K562 (cell line): ENCODE data around the gene SMAD1. TPM values are rescaled to one million over a fixed set of nuclear protein-coding genes. Genes with fewer than 3 reads are reported as not detected.

Experiments used
- ATAC-seq: fragments of 200-7000 bp; cut with Tn5 transposase; 3 replicates; pipeline ENCODE4 v1.9.1; 2020; ENCODE audit warnings: moderate library complexity
- BruUV-seq: library from RNA; stranded (reverse); fragments of 400-500 nt; replicated peaks from 2 replicates; lab custom pipeline; 2021; lab: Mats Ljungman, UMichigan
- CTCF ChIA-PET: fragments of 300-600 bp; formaldehyde crosslinking; extraction: SDS; loops from one replicate; lab custom pipeline; 2021; ENCODE audit warnings: low intra/inter-chr PET ratio; lab: Yijun Ruan, JAX
- POLR2A ChIA-PET: fragments of 300-600, 350-650 bp; sonication (Branson Sonifier 250); formaldehyde crosslinking; extraction: SDS; loops from one replicate; lab custom pipeline; 2021; ENCODE audit warnings: antibody characterized with exemption, inconsistent platforms; lab: Yijun Ruan, JAX
- DNase-seq, 4 experiments: peaks; one replicate each; pipeline versions ENCODE4 v3.0.0 to v3.0.0-alpha.2; 2011 to 2018; ENCODE audit warnings: low spot score in 3 of 4, mixed read lengths in 3 of 4; ENCODE audit errors: extremely low read depth in 1 of 4
- FAIRE-seq: peaks from 2 replicates; lab custom pipeline; 2011; peaks lifted over from hg19 to GRCh38; lab: Jason Lieb, UNC
- H2AFZ ChIP-seq: 2 replicates; pipeline ENCODE4 v1.6.0; 2011; ENCODE audit warnings: low read depth, low read length, control low read depth, inconsistent platforms
- H3K27ac ChIP-seq: fragments of 200-600 bp; 3 replicates; pipeline ENCODE4 v1.8.0; 2011; ENCODE audit warnings: low read depth, mild to moderate bottlenecking, control low read depth, inconsistent platforms, low read length, moderate library complexity, mixed read lengths; ENCODE audit errors: extremely low read depth
- H3K27me3 ChIP-seq, 2 experiments: fragments of 300-600 bp in 1 of 2; 2 replicates in 1 of 2; 3 replicates in 1 of 2; pipeline versions ENCODE4 v1.6.0 to v1.8.0; 2011; ENCODE audit warnings: inconsistent platforms in 2 of 2, low read length in 2 of 2, mild to moderate bottlenecking in 1 of 2, mixed read lengths in 1 of 2, moderate library complexity in 1 of 2; ENCODE audit not compliant: control insufficient read depth in 2 of 2, insufficient read depth in 2 of 2
- H3K36me3 ChIP-seq: fragments of 300-600 bp; 3 replicates; pipeline ENCODE4 v1.8.0; 2011; ENCODE audit warnings: mild to moderate bottlenecking, low read length, inconsistent platforms; ENCODE audit not compliant: control insufficient read depth, insufficient read depth
- H3K4me1 ChIP-seq, 2 experiments: fragments of 200-600 bp in 1 of 2; replicated peaks in 1 of 2; 2 replicates in 1 of 2; 3 replicates in 1 of 2; pipeline versions ENCODE4 v1.5.1 to v1.8.0; 2011; ENCODE audit warnings: inconsistent platforms in 2 of 2, low read length in 2 of 2, mild to moderate bottlenecking in 1 of 2, mixed read lengths in 1 of 2, moderate library complexity in 1 of 2; ENCODE audit not compliant: control insufficient read depth in 2 of 2, insufficient read depth in 2 of 2
- H3K4me2 ChIP-seq: 2 replicates; pipeline ENCODE4 v1.6.1; 2011; ENCODE audit warnings: low read length, control low read depth, inconsistent platforms, mixed read lengths; ENCODE audit not compliant: insufficient read depth
- H3K4me3 ChIP-seq: fragments of 200-600 bp; sonication (generic), shearing (Covaris generic); 2 replicates; pipeline ENCODE4 v1.5.1; 2016; ENCODE audit warnings: control low read depth, inconsistent platforms
- H3K79me2 ChIP-seq: fragments of 200-600 bp; 3 replicates; pipeline ENCODE4 v1.8.0; 2011; ENCODE audit warnings: low read length, inconsistent platforms; ENCODE audit not compliant: control insufficient read depth, insufficient read depth
- H3K9ac ChIP-seq, 2 experiments: 2 replicates each; pipeline versions ENCODE4 v1.6.0 to v1.6.1; 2011; ENCODE audit warnings: low read depth in 2 of 2, low read length in 2 of 2, control low read depth in 1 of 2, inconsistent platforms in 1 of 2, mild to moderate bottlenecking in 1 of 2, mixed read lengths in 1 of 2; ENCODE audit not compliant: insufficient read depth in 1 of 2
- H3K9me1 ChIP-seq: one replicate; pipeline ENCODE4 v1.6.0; 2011; ENCODE audit warnings: inconsistent platforms, mild to moderate bottlenecking, low read length, moderate library complexity; ENCODE audit not compliant: control insufficient read depth, insufficient read depth
- H3K9me3 ChIP-seq: replicated peaks from 2 replicates; pipeline ENCODE4 v1.5.1; 2011; ENCODE audit warnings: low read depth, low read length, inconsistent platforms; ENCODE audit not compliant: control insufficient read depth, insufficient read depth
- H4K20me1 ChIP-seq: replicated peaks from 2 replicates; pipeline ENCODE4 v1.6.1; 2011; ENCODE audit warnings: low read length, inconsistent platforms, mixed read lengths; ENCODE audit not compliant: control insufficient read depth, insufficient read depth
- ETS1 ChIP-seq: conservative IDR thresholded peaks from 2 replicates; pipeline ENCODE4 v1.6.1; 2011; ENCODE audit warnings: low read depth, mild to moderate bottlenecking, low read length; ENCODE audit not compliant: control insufficient read depth
- JUNB ChIP-seq: fragments of 450-650 bp; formaldehyde crosslinking; conservative IDR thresholded peaks from 2 replicates; pipeline ENCODE4 v1.4.0; 2020; ENCODE audit warnings: mild to moderate bottlenecking
- NONO ChIP-seq, 2 experiments: fragments of 200-400 bp in 1 of 2; fragments of 450-650 bp in 1 of 2; formaldehyde crosslinking in 1 of 2; IDR thresholded peaks; 2 replicates each; pipeline ENCODE4 v1.6.1; 2017; ENCODE audit warnings: low read depth in 2 of 2, mild to moderate bottlenecking in 2 of 2, moderate library complexity in 2 of 2, low read length in 1 of 2
- POLR2H ChIP-seq: IDR thresholded peaks from 2 replicates; pipeline ENCODE4 v1.6.1; 2016; ENCODE audit warnings: missing genetic modification characterization, low read depth, mild to moderate bottlenecking, control low read depth, missing compliant biosample characterization, moderate library complexity
- POLR3G ChIP-seq: IDR thresholded peaks from 2 replicates; pipeline ENCODE4 v1.6.1; 2011; ENCODE audit not compliant: insufficient read length, insufficient replicate concordance; ENCODE audit errors: extremely low read depth
- RCOR1 ChIP-seq, 2 experiments: IDR thresholded peaks; 2 replicates each; pipeline ENCODE4 v1.6.1; 2012; ENCODE audit warnings: low read depth in 2 of 2, low read length in 2 of 2, borderline replicate concordance in 1 of 2, improper control_type of control experiment in 1 of 2
- SAFB ChIP-seq: fragments of 200-400 bp; formaldehyde crosslinking; IDR thresholded peaks from 2 replicates; pipeline ENCODE4 v1.6.1; 2017; ENCODE audit warnings: low read depth, low read length, borderline replicate concordance
- ZBTB7A ChIP-seq: IDR thresholded peaks from 2 replicates; pipeline ENCODE4 v1.6.1; 2011; ENCODE audit warnings: low read depth, mild to moderate bottlenecking, low read length, moderate library complexity, borderline replicate concordance; ENCODE audit not compliant: control insufficient read depth
- ZNF511 ChIP-seq: sonication (generic); formaldehyde crosslinking; IDR thresholded peaks from 2 replicates; pipeline ENCODE4 v1.8.0; 2022; ENCODE audit warnings: mild to moderate bottlenecking, missing genetic modification reagents
- ZNF75A ChIP-seq: fragments of 450-650 bp; formaldehyde crosslinking; IDR thresholded peaks from 2 replicates; pipeline ENCODE4 v1.4.0; 2020; ENCODE audit warnings: mild to moderate bottlenecking
- WGBS: fragments of 100-300 bp; shearing (Covaris generic); methylation state at CpG from one replicate; pipeline ENCODE4 v1.1.6; 2016; ENCODE audit warnings: low coverage, mixed read lengths; ENCODE audit not compliant: insufficient coverage; ENCODE audit errors: missing lambda C conversion rate; 5-methylcytosine and 5-hydroxymethylcytosine counted together
- in situ Hi-C: fragments of 300-500 bp; cut with MboI; formaldehyde crosslinking; loops from 4 replicates; pipeline ENCODE4 v1.15.0; 2018; ENCODE audit warnings: inconsistent platforms, mixed read lengths
- intact Hi-C: fragments of 100-400 bp; cut with micrococcal nuclease; formaldehyde crosslinking; loops from 2 replicates; pipeline ENCODE4 v1.14.2; 2022
- polyA plus RNA-seq, 8 experiments: library from polyadenylated mRNA; depleted of rRNA in 4 of 8; stranded (reverse) in 5 of 8; unstranded in 3 of 8; fragments of >200 nt; fragmentation: Nextera tagmentation in 2 of 8; fragmentation: Illumina TruSeq in 1 of 8; extraction: Ambion mirVana in 2 of 8; extraction: Trizol in 1 of 8; gene quantifications; 2 replicates each; pipeline versions ENCODE4 v1.2.1 to v1.2.3, GENCODE V29; 2011 to 2014; ENCODE audit warnings: inconsistent platforms in 1 of 8, missing spikeins in 1 of 8
- total RNA-seq, 7 experiments: library from RNA; depleted of rRNA in 6 of 7; stranded (reverse); fragments of >200 nt in 6 of 7; fragmentation: Illumina TruSeq in 2 of 7; extraction: Trizol in 2 of 7; gene quantifications; 2 replicates each; pipeline versions ENCODE4 v1.2.1 to v1.2.3, GENCODE V29; 2011 to 2021; ENCODE audit warnings: low replicate concordance in 1 of 7

The SMAD1 gene
- total and polyA plus RNA-seq, 9 of the 15 experiments (the other 6 are each of a cell fraction or from before 2014, with no cell fraction given): 0.05 to 0.54 (median 0.21) TPM; not detected in 3

GRCh38 chr4:145602129-145602760 lies 120.6 kb downstream of the SMAD1 start:
- no peaks in the 10 kb centered on the region for H3K9me3 ChIP-seq
- no peak overlapping the region for H3K27ac ChIP-seq
- ChIA-PET POLR2A (interaction anchor here (1.1 kb wide), 1 partner anchor 9 kb away, joined by 3 read pairs; no protein-coding TSS in a partner anchor), CTCF (no interaction called here)
- H3K4me1 ChIP-seq: no peaks in the 10 kb centered on the region
- no peaks in the 10 kb centered on the region for H3K9me1 ChIP-seq
- H3K27me3 ChIP-seq: no peaks in the 10 kb centered on the region
- no peak for ATAC-seq
- no peaks in the 10 kb centered on the region for H3K79me2 ChIP-seq
- H4K20me1 ChIP-seq: no peaks in the 10 kb centered on the region
- intact Hi-C loops (no loop called here), in situ Hi-C loops (no loop called here)
- no peak overlapping the region for H2AFZ ChIP-seq
- no peak overlapping the region for H3K4me3 ChIP-seq
- no peak for TF ChIP-seq SAFB
- TF ChIP-seq ZBTB7A: no peak
- TF ChIP-seq ZNF75A (CRISPR knock-in tag): no peak
- no peak for TF ChIP-seq POLR2H (tag)
- no peak for TF ChIP-seq ETS1
- TF ChIP-seq JUNB (CRISPR knock-in tag): no peak
- TF ChIP-seq POLR3G: no peak
- TF ChIP-seq ZNF511 (CRISPR knock-in tag): no peak
- no peak for TF ChIP-seq NONO (IDR thresholded peaks at IDR 0.05; ENCODE audit: low read depth in 2 of 2, low read length in 1 of 2)
- TF ChIP-seq RCOR1 (IDR thresholded peaks at IDR 0.05; ENCODE audit: borderline replicate concordance in 1 of 2, low read depth in 2 of 2, low read length in 2 of 2): no peak
- WGBS: 0% methylated on average over 4 of the region's 4 CpGs
- no peak for FAIRE-seq
- no peaks in the 10 kb centered on the region for H3K36me3 ChIP-seq
- H3K4me2 ChIP-seq: no peak overlapping the region
- H3K9ac ChIP-seq: no peak overlapping the region
- no TSS peak for BruUV-seq
- DNase-seq: no peak
